GM18951 (cell line): ENCODE measurements around the gene SNUPN.
"Not testable (repeated sequence)": the region's sequence is repeated elsewhere in the genome, so short reads cannot be mapped to it uniquely, and the experiment has no call there.

Source experiments
- POLR2A ChIP-seq: IDR thresholded peaks from 4 replicates; pipeline ENCODE4 v1.6.1; 2011; ENCODE audit warnings: mild to moderate bottlenecking; ENCODE audit not compliant: insufficient read length, insufficient read depth; ENCODE audit errors: extremely low read depth
- in situ Hi-C: fragments of 300-500 bp; cut with MboI; formaldehyde crosslinking; loops from one replicate; pipeline ENCODE4 v1.12.0; 2022; ENCODE audit warnings: low sequenced_read_pairs, mixed read lengths, inconsistent platforms; ENCODE audit not compliant: unreplicated experiment

The SNUPN gene

DNA sequence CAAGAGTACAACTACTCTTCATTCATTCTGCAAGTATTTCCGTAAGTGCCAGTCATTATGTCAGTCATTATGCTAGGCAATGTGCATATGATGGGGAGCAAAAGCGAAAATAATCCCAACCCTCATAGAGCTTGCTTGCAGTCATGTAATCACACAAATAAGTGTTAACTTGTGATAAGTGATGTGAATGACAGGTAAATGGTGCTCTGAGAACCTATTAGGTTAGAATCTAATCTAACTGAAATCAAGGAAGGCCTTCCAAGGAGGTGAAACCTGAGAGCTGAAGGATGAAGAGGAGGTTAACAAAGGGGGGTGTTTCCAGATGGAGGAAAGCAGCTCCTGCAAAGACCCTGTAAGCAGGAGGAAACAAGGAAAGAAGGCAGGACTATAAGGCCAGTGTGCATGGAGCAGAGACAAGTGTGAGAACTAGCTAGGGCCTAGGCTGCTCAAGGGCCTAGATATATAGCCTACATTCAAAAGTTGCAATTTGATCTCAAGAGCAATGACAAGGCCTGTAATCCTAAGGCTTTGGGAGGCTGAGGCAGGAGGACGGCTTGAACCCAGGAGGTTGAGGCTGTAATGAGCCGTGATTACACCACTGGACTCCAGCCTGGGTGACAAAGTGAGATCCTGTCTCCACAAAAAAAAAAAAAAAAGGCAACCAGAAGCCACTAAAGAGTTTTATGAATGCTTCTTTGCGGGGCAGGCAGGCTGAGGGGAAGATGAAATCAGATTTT, 51.7 kb downstream of the SNUPN start:
- in situ Hi-C loops, result no loop called here
- no peak for TF ChIP-seq POLR2A

DNA sequence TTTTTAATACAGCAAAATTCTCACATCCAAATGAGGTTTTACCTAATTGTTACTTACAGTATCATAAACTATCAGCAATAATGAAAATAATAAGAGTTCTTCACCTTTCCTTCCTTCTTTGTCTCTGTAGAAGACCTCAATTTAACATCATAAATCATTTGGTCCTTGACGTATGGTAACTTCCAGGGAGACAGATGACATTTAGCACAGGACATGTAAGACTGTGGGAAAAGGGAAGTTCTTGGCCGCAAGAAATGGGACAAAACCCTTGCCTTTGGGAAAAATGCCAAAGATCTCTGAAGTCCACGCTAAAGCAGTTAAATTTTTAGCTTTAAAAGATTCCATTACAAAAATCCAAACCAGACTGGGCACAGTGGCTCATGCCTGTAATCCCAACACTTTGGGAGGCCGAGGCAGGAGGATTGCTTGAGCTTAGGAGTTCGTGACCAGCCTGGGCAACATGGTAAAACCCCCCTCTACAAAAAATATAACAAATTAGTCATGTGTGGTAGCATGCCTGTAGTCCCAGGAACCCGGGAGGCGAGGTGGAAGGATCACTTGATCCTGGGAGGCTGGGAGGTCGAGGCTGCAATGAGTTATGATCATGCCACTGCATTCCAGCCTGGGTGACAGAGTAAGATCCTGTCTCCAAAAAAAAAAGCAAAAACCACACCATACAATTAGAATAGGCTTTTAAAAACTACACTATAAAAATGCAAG, 55.2 kb downstream of the SNUPN start:
- no peak for TF ChIP-seq POLR2A
- in situ Hi-C loops, result no loop called here

DNA sequence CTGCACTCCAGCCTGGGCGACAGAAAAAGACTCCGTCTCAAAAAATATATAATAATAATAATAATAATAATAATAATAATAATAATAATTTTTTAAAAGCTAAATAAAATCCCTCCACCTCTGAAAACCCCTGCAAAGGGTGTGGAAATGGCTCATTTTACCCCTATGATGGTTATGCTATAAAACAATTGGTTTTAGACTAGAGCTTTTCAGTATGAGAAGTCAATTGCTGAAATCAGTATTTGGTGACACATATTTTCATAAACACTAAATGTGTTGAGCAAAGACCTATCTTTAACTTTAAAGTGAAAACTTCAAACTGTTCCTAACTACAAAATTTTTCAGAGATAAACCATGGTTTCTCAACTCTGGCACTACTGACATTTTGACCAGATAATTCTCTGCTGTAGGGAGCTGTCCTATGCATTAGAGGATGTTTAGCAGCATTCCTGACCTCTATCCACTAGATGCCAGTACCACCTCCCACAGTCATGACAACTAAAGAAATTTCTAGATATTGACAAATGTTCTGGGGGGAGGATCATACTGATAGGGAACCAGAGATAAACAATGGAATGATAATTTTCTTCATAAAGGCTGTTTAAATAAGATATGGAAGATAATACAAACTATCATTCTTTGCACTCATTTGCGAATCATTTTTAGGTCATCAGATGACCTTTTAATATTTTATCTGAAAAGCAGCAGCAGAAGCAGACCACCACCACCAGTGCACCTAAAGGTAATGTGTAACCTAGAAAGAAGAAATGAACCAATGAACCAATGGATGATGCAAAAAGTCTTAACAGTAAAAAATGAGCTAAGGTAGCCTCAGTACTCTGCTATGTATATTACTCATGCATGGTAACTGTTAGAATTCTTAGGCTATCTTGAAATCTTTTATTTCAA, 60.2 kb downstream of the SNUPN start:
- no peak for TF ChIP-seq POLR2A
- in situ Hi-C loops, result no loop called here

DNA sequence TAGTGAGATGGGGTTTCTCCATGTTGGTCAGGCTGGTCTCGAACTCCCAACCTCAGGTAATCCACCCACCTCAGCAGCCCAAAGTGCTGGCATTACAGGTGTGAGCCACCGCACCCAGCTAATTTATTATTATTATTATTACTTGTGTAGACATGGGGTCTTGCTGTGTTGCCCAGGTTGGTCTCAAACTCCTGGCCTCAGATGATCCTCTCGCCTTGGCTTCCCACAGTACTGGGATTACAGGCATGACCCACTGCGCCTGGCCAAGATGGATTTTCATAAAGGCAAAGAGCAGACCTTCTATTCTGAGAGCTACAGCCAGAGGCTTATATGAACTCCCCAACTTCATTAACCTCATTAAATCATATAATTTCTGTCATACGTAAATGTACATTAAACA, 63.6 kb downstream of the SNUPN start:
- in situ Hi-C loops, result no loop called here

DNA sequence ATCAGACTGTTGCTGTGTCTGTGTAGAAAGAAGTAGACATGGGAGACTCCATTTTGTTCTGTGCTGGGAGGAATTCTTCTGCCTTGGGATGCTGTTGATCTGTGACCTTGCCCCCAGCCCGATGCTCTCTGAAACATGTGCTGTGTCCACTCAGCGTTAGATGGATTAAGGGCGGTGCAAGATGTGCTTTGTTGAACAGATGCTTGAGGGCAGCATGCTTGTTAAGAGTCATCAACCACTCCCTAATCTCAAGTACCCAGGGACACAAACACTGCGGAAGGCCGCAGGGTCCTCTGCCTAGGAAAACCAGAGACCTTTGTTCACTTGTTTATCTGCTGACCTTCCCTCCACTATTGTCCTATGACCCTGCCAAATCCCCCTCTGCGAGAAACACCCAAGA, 66.2 kb downstream of the SNUPN start:
- in situ Hi-C loops, result not testable (repeated sequence)

More for the DNA sequence above, 63.6 kb downstream of the SNUPN start:
- TF ChIP-seq POLR2A, result no peak

DNA sequence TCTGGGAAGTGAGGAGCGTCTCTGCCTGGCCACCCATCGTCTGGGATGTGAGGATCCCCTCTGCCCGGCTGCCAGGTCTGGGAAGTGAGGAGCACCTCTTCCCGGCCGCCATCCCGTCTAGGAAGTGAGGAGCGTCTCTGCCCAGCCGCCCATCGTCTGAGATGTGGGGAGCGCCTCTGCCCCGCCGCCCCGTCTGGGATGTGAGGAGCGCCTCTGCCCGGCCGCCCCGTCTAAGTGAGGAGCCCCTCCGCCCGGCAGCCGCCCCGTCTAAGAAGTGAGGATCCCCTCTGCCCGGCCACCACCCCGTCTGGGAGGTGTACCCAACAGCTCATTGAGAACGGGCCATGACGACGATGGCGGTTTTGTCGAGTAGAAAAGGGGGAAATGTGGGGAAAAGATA, 66.6 kb downstream of the SNUPN start:
- in situ Hi-C loops, result not testable (repeated sequence)

DNA sequence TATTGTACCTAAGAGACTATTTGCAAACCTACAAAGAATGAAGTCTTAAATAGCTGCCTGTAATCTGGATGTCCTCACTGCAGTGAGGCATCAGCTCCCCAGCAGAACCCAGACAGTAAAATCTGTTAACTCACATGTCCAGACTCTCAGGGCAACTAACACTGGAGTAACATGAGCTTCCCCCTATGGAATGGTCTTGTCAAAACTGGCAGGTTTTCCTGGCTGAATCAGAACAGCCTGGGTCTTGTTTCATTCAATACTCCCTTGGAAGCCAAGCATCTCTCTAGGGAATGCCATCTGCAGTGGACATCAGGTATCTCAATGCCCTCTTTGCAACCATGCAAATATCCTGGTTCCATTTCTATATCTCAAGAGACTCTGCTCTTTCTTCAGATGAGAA, 70.8 kb downstream of the SNUPN start:
- no peak for TF ChIP-seq POLR2A
- in situ Hi-C loops, result no loop called here

DNA sequence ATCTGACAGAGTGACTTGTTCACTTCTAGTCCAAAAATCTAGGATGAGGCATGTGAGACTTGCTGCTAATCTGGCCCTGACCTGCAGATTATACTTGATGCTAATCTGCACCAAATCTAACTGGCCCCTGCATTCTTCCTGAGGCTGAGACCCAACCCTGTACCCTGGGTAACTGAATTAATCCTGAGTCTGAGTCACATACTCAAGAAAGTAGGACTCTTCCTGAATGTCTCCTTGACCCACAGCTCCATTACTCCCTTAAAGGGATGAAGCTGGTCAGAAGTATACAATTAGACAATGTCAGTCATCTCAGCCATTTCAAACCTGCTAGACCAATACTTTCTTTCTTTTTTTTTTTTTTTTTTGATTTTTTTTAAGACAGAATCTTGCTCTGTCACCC, 71.9 kb downstream of the SNUPN start:
- no peak for TF ChIP-seq POLR2A
- in situ Hi-C loops, result no loop called here

DNA sequence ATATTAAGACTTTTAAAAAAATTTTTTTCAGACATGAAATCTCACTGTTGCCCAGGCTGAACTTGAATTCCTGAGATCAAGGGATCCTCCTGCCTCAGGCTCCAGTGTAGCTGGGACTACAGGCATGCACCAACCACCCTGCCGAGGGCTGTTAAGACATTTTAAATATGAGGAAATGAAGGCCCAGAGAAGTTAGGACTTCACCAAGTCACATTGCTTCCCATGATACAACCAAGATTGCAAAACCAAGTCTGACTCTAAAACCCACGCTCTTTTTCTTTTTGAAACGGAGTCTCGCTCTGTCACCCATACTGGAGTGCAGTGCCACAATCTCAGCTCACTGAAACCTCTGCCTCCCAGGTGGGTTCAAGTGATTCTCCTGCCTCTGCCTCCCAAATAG, 74.4 kb downstream of the SNUPN start:
- TF ChIP-seq POLR2A, result no peak
- in situ Hi-C loops, result no loop called here
